IPS-18c (cell line): ENCODE results near the gene SERPINB1.
"Not testable (repeated sequence)": the region's sequence is repeated elsewhere in the genome, so short reads cannot be mapped to it uniquely, and the experiment has no call there.

Experiments used
- H3K4me3 ChIP-seq: 2 replicates; pipeline ENCODE4 v1.7.0; 2013; ENCODE audit warnings: low read depth, mild to moderate bottlenecking, low read length, moderate library complexity; ENCODE audit not compliant: insufficient read depth
- H3K9me3 ChIP-seq: one replicate; pipeline ENCODE4 v1.6.1; 2013; ENCODE audit warnings: mild to moderate bottlenecking, low read length, moderate library complexity; ENCODE audit not compliant: control insufficient read depth, insufficient read depth

Gene SERPINB1

GRCh38 chr6:2841264-2842138, at the start of gene SERPINB1:
TSS of gene SERPINB1 (minus strand) at chr6:2841863. CDS start at chr6:2840586, 1,277 bp downstream.
- no peaks in the 10 kb centered on the region for H3K9me3 ChIP-seq
- peak within 1 kb of the TSS; percentile 51 for H3K4me3 ChIP-seq

DNA sequence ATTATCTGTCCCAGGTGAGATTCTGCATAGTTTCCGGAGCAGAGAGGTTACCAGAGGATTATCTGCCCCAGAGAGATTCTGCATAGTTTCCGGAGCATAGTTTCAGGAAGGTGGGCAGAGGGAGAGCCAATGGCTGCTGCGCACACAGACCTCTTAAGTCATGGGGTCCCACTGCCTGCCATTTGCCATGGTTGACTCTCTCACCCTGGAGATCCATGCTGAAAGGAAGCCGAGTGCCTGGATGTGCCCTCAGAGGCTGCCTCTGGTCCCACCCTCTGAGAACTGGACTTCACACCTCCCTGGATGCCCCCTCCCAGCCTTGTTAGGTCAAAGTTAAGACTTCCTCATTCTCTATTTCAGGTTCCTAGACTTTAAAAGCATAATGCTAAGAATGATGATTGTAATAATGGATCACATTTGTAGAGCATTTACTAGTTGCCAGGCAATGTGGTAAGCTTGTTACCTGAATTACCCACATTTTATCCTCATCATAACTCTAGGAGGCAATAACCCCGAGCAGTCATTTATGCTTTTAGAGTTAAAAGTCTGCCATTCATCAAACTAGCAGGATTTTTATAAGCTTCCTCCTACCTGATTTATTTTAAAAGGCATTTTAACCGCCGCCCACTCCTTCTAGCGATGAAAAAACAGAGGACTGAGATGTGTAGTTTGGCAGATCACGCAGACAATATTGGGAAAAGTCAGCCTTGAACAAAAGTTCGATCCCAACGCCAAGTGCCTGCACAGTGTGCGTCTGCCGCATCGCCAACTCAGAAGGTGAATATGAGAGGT, 49.5 kb upstream of the SERPINB1 start:
- H3K4me3 ChIP-seq = no peak overlapping the region

DNA sequence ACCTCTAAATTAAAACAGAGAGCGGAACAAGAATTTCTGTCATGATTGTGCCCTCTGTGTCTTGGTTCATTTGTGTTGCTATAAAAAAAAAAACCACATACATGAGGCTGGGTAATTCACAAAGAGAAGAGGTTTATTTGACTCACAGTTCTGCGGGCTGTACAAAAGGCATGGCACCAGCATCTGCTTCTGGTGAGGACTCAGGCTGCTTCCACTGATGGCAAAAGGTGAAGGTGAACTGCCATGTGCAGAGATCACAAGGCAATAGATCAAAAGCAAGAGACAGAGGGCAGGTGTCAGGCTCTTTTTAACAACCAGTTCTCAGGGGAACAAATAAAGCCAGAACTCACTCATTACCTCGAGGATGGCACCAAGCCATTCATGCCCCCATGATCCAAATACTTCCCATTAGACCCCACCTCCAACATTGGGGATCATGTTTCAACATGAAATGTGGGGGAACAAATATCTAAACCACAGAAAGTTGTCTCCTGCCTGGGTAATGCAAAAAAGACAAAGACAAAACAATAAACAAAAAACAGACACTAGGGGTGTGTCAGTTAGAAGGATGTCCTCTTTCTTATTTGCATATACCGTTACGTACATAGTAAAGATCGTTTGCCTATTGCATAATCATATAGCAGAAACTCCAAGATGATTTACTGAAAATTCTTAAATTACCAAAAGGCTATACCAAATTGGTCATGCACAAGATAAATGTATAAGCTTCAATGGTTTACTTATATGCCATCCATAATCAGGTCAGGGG, 44.5 kb upstream of the SERPINB1 start:
- no peak overlapping the region for H3K4me3 ChIP-seq
- H3K9me3 ChIP-seq = no peaks in the 10 kb centered on the region

More for the DNA sequence above, 49.5 kb upstream of the SERPINB1 start:
- H3K9me3 ChIP-seq = no peaks in the 10 kb centered on the region

GRCh38 chr6:2884804-2885203, 43.1 kb upstream of the SERPINB1 start:
- H3K4me3 ChIP-seq = no peak overlapping the region
- no peaks in the 10 kb centered on the region for H3K9me3 ChIP-seq

- H3K9me3 ChIP-seq = no peaks in the 10 kb centered on the region
- no peak overlapping the region for H3K4me3 ChIP-seq
Observed at GRCh38 chr6:2883673-2884072, 42.0 kb upstream of the SERPINB1 start.

DNA sequence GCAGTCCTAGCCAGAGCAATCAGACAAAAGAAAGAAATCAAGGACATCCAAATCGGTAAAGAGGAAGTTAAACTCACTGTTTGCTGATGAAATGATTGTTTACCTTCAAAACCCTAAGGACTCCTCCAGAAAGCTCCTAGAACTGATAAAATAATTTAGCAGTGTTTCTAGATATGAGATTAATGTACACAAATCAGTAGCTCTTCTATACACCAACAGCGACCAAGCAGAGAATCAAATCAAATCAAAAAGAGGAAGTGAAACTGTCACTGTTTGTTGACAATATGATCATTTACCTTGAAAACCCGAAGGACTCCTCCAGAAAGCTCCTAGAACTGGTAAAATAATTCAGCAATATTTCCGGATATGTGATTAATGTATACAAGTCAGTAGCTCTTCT, 39.8 kb upstream of the SERPINB1 start:
- no peak overlapping the region for H3K4me3 ChIP-seq
- H3K9me3 ChIP-seq = no peaks in the 10 kb centered on the region

DNA sequence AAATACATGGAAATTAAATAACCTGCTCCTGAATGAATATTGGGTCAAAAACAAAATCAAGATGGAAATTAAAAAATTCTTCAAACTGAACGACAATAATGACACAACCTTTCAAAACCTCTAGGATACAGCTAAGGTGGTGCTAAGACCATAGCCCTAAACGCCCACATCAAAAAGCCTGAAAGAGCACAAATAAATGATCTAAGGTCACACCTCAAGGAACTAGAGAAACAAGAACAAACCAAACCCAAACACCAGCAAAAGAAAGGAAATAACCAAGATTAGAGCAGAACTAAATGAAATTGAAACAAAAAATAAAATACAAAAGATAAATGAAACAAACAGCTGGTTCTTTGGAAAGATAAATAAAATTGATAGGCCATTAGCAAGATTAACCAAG, 38.5 kb upstream of the SERPINB1 start:
- not testable (repeated sequence) for H3K4me3 ChIP-seq, H3K9me3 ChIP-seq

GRCh38 chr6:2877960-2878359, 36.3 kb upstream of the SERPINB1 start:
- H3K4me3 ChIP-seq = no peak overlapping the region

DNA sequence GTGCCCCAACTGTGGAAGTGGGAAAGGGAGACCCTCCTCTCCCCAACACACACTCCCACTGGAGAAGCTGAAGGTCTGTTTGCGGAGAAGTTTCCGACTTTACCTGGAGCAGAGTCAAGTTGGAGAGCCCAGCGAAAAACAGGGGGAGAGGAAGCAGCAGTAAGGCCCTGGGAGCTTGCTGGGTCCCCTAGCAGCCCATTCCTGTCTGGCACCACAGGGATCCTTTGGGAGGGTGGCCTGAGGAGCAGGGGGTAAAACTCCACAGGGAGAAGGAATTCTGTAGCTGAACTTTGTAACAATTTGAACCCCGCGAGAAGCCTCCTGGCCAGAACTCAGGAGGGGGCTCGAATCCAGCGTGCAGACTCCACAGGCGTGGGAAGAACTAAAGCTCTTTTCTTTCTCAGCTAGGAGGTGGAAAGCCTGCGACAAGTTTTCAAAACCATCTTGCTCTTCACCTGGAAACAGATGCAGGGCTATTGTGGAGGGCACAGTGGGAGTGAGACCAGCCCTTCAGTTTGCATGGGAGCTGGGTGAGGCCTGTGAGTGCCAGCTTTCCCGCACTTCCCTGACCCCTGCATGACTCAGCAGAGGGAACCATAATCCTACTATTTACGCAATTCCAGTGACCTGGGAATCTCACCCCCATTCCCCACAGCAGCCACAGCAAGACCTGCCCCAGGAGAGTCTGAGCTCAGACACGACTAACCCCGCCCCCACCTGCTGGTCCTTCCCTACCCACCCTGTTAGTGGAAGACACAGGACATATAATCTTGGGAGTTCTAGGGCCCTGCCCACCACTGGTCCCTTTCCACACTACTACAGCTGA, 35.6 kb upstream of the SERPINB1 start:
- no peak overlapping the region for H3K4me3 ChIP-seq
- H3K9me3 ChIP-seq = no peaks in the 10 kb centered on the region

More at GRCh38 chr6:2877960-2878359, 36.3 kb upstream of the SERPINB1 start:
- H3K9me3 ChIP-seq = no peaks in the 10 kb centered on the region

GRCh38 chr6:2876210-2877056, 34.8 kb upstream of the SERPINB1 start:
- no peaks in the 10 kb centered on the region for H3K9me3 ChIP-seq
- peak overlapping the region; percentile 35 for H3K4me3 ChIP-seq

DNA sequence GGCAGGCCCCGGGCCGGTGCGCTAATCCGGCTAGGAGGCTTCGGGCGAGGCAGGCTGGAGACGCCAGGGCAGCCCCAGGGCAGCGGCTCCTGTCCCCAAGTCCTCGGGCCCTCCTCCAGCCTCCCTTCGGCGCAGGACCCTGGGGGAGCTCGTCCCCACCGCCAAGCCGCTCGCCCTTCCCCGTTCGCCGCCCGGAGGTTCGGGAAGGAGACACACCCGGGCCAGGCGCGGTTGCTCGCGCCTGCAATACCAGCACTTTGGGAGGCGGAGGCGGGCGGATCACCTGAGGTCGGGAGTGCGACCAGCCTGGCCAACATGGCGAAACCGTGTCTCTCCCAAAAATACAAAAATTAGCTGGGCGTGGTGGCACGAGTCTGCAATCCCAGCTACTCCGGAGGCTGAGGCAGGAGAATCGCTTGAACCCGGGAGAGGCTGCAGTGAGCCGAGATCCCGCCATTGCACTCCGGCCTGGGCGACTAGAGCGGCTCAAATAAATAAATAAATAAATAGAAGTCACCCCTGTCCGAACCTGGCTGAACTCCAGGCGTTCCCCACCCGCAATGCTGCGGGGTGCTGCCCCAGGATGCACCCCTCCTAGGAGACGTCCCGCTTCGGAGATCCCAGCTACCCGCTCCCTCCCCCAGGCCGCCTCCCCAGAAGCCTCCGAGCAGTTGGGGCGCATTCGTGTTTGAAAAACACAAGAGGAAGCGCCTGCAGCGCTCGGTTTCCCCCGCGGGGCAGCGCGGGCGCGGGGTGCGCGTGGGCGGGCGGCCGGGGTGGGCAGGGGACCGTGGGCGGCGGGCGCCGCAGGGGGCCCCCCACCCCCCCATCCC, 33.9 kb upstream of the SERPINB1 start:
- peak overlapping the region; percentile 66 for H3K4me3 ChIP-seq
- H3K9me3 ChIP-seq = no peaks in the 10 kb centered on the region

DNA sequence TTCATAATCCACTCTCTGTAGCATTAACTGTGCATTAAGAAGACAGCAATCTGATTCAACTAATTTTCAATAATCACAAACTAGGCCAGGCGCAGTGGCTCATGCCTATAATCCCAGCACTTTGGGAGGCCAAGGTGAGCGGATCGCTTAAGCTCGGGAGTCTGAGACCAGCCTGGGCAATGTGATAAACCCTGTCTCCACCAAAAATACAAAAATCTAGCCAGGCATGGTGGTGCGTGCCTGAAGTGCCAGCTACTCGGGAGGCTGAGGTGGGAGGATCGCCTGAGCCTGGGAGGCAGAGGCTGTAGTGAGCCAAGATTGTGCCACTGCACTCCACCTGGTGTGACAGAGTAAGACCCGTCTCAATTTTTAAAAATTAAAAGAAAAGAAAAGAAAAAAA, 32.0 kb upstream of the SERPINB1 start:
- Histone ChIP-seq H3K4me3 (no peak overlapping the region), H3K9me3 (no peaks in the 10 kb centered on the region)

DNA sequence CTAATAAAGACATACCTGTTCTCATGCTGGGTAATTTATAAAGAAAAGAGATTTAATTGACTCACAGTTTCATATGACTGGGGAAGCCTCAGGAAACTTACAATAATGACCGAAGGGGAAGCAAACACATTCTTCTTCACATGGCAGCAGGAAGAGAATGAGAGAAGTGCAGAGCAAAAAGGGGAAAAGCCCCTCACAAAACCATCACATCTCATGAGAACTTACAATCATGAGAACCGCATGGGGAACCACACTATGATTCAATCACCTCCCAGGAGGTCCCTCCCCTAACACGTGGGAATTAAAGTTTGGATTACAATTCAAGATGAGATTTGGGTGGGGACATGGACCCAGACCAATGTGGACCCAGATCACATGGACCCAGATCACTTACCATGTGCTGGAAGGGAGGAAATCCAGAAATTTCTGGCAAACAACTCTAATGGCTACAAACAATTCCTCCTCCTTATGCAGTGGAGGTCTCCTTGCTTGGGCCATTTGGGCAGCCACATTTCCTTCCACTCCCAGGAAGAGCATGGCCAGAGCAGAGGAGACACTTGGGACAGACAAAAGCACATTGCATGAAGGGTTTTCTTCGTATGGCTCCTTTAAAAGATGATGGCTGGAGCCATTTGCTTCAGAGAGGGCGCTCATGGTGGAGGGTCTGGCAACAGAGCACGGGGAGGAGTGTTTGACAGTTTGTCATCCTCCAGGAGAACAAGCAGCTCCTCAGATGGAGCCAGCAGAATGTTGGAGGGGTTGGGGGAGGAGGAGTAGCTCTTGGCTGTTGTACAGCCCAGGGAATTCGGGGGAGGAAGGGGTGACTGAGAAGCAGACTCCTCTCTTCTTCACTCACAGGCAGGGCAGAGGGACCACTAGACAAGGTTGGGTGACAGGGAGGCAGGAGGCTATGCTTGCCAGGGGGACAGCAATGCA, 31.0 kb upstream of the SERPINB1 start:
- Histone ChIP-seq H3K4me3 (no peak overlapping the region), H3K9me3 (no peaks in the 10 kb centered on the region)

- Histone ChIP-seq H3K9me3 (no peaks in the 10 kb centered on the region), H3K4me3 (no peak overlapping the region)
Observed at GRCh38 chr6:2871953-2872352, 30.3 kb upstream of the SERPINB1 start.
